GM21515 (cell line): ENCODE data around the gene CTNND2.
"Not testable (repeated sequence)": the region's sequence is repeated elsewhere in the genome, so short reads cannot be mapped to it uniquely, and the experiment has no call there.

Experiments
- ATAC-seq: cut with Tn5 transposase; IDR thresholded peaks from one replicate; pipeline ENCODE4 v1.9.1; 2021; ENCODE audit not compliant: unreplicated experiment

CTNND2 gene

GRCh38 chr5:11491404-11492075 lies 412.7 kb downstream of the CTNND2 start:
- no peak for ATAC-seq

GRCh38 chr5:11483630-11484029 lies 420.6 kb downstream of the CTNND2 start:
- no peak for ATAC-seq

GRCh38 chr5:11482011-11482410 lies 422.2 kb downstream of the CTNND2 start:
- no peak for ATAC-seq

GRCh38 chr5:11477786-11478185 lies 426.5 kb downstream of the CTNND2 start:
- no peak for ATAC-seq

GRCh38 chr5:11476866-11477265 lies 427.4 kb downstream of the CTNND2 start:
- ATAC-seq = no peak

- ATAC-seq = no peak
These were observed 435.8 kb downstream of the CTNND2 start for GRCh38 chr5:11468334-11469039.

GRCh38 chr5:11467588-11467987 lies 436.7 kb downstream of the CTNND2 start:
- ATAC-seq = no peak

- ATAC-seq = no peak
These were observed 444.5 kb downstream of the CTNND2 start for GRCh38 chr5:11459716-11460115.

- ATAC-seq = no peak
These were observed 448.7 kb downstream of the CTNND2 start for GRCh38 chr5:11455505-11455904.

- ATAC-seq = no peak
These were observed 451.4 kb downstream of the CTNND2 start for GRCh38 chr5:11452852-11453251.

GRCh38 chr5:11449966-11450365 lies 454.3 kb downstream of the CTNND2 start:
- no peak for ATAC-seq

GRCh38 chr5:11449217-11449616 lies 455.0 kb downstream of the CTNND2 start:
- ATAC-seq = no peak

GRCh38 chr5:11443831-11444230 lies 460.4 kb downstream of the CTNND2 start:
- ATAC-seq = no peak

GRCh38 chr5:11432116-11432515 lies 472.1 kb downstream of the CTNND2 start:
- no peak for ATAC-seq

GRCh38 chr5:11429254-11429653 lies 475.0 kb downstream of the CTNND2 start:
- no peak for ATAC-seq

- no peak for ATAC-seq
These were observed 476.7 kb downstream of the CTNND2 start for GRCh38 chr5:11427569-11427968.

GRCh38 chr5:11426442-11426841 lies 477.8 kb downstream of the CTNND2 start:
- no peak for ATAC-seq

- no peak for ATAC-seq
These were observed 481.9 kb downstream of the CTNND2 start for GRCh38 chr5:11422342-11422741.

GRCh38 chr5:11420969-11421368 lies 483.3 kb downstream of the CTNND2 start:
- no peak for ATAC-seq

- no peak for ATAC-seq
These were observed 488.5 kb downstream of the CTNND2 start for GRCh38 chr5:11415751-11416150.

GRCh38 chr5:11414732-11415131 lies 489.5 kb downstream of the CTNND2 start:
- not testable (repeated sequence) for ATAC-seq

GRCh38 chr5:11411621-11412020 lies 492.6 kb downstream of the CTNND2 start:
- ATAC-seq = no peak
